CD14-positive monocyte (primary cell): ENCODE results near the gene PREX1. TPM values are rescaled to one million over a fixed set of nuclear protein-coding genes. Genes with fewer than 3 reads are reported as not detected.

ENCODE experiments used
- DNase-seq, 3 donors: peaks; one replicate each; pipeline ENCODE4 v3.0.0-alpha.2; 2011 to 2022
- H2AFZ ChIP-seq: 2 replicates; pipeline ENCODE4 v1.6.0; 2012; ENCODE audit warnings: mild to moderate bottlenecking, low read depth, low read length, inconsistent platforms; ENCODE audit not compliant: insufficient read depth, poor library complexity, severe bottlenecking
- H3K27ac ChIP-seq, 2 donors: 1 replicate in 1 of 2; 2 replicates in 1 of 2; pipeline ENCODE4 v1.5.1; 2012 to 2013; ENCODE audit warnings: low read length in 2 of 2, control low read depth in 1 of 2, inconsistent platforms in 1 of 2, low read depth in 1 of 2, mild to moderate bottlenecking in 1 of 2
- H3K27me3 ChIP-seq, 2 donors: one replicate each; pipeline versions ENCODE4 v1.6.0 to v1.6.1; 2011 to 2013; ENCODE audit warnings: low read length in 2 of 2; ENCODE audit not compliant: control insufficient read depth in 2 of 2, insufficient read depth in 2 of 2
- H3K36me3 ChIP-seq, 2 donors: replicated peaks in 1 of 2; 1 replicate in 1 of 2; 2 replicates in 1 of 2; pipeline versions ENCODE4 v1.5.1 to v1.6.1; 2012 to 2013; ENCODE audit warnings: low read length in 2 of 2, control low read depth in 1 of 2, inconsistent platforms in 1 of 2, mild to moderate bottlenecking in 1 of 2; ENCODE audit not compliant: insufficient read depth in 2 of 2, control insufficient read depth in 1 of 2
- H3K4me1 ChIP-seq, 2 donors: 1 replicate in 1 of 2; 2 replicates in 1 of 2; pipeline versions ENCODE4 v1.5.1 to v1.6.1; 2012 to 2013; ENCODE audit warnings: low read length in 2 of 2, control low read depth in 1 of 2, inconsistent platforms in 1 of 2, mild to moderate bottlenecking in 1 of 2, moderate library complexity in 1 of 2; ENCODE audit not compliant: insufficient read depth in 2 of 2, control insufficient read depth in 1 of 2
- H3K4me2 ChIP-seq: replicated peaks from 2 replicates; pipeline ENCODE3; 2012; ENCODE audit warnings: low read length, moderate library complexity, mild to moderate bottlenecking; ENCODE audit not compliant: poor library complexity, severe bottlenecking; ENCODE audit errors: extremely low read depth
- H3K4me3 ChIP-seq, 3 experiments: fragments of 200-600 bp in 1 of 3; sonication (generic) in 1 of 3; replicated peaks in 1 of 3; 1 replicate in 2 of 3; 2 replicates in 1 of 3; pipeline ENCODE4 v1.5.1; 2011 to 2013; ENCODE audit warnings: low read length in 3 of 3, mild to moderate bottlenecking in 3 of 3, control low read depth in 2 of 3, low read depth in 2 of 3, inconsistent platforms in 1 of 3, moderate library complexity in 1 of 3
- H3K79me2 ChIP-seq: 2 replicates; pipeline ENCODE4 v1.6.0; 2012; ENCODE audit warnings: mild to moderate bottlenecking, control low read depth, inconsistent platforms, low read length, moderate library complexity; ENCODE audit not compliant: insufficient read depth
- H3K9ac ChIP-seq: 2 replicates; pipeline ENCODE4 v1.6.0; 2017; ENCODE audit warnings: low read length, mild to moderate bottlenecking; ENCODE audit not compliant: insufficient read depth, poor library complexity, severe bottlenecking
- H3K9me3 ChIP-seq, 2 donors: replicated peaks in 1 of 2; 1 replicate in 1 of 2; 2 replicates in 1 of 2; pipeline versions ENCODE4 v1.5.1 to v1.6.1; 2012 to 2013; ENCODE audit warnings: low read length in 2 of 2, control low read depth in 1 of 2; ENCODE audit not compliant: control insufficient read depth in 1 of 2, insufficient read depth in 1 of 2
- H4K20me1 ChIP-seq: 2 replicates; pipeline ENCODE4 v1.6.0; 2012; ENCODE audit warnings: mild to moderate bottlenecking, low read length, control low read depth, moderate library complexity; ENCODE audit not compliant: insufficient read depth
- H3K27ac Mint-ChIP-seq, 7 donors: one replicate each; pipeline ENCODE4 v1.8.0; 2020; ENCODE audit warnings: mild to moderate bottlenecking in 7 of 7, mixed read lengths in 7 of 7, moderate library complexity in 6 of 7, inconsistent platforms in 2 of 7
- H3K27me3 Mint-ChIP-seq, 3 donors: one replicate each; pipeline ENCODE4 v1.8.0; 2021 to 2022; ENCODE audit warnings: low read depth in 3 of 3, mild to moderate bottlenecking in 3 of 3, mixed read lengths in 3 of 3, moderate library complexity in 3 of 3, inconsistent platforms in 1 of 3
- H3K36me3 Mint-ChIP-seq, 2 donors: one replicate each; pipeline ENCODE4 v1.8.0; 2020; ENCODE audit warnings: mixed read lengths in 2 of 2, inconsistent platforms in 1 of 2, mild to moderate bottlenecking in 1 of 2
- H3K4me1 Mint-ChIP-seq: one replicate; pipeline ENCODE4 v1.8.0; 2020; ENCODE audit warnings: mild to moderate bottlenecking, mixed read lengths
- H3K4me3 Mint-ChIP-seq, 2 donors: one replicate each; pipeline ENCODE4 v1.8.0; 2020; ENCODE audit warnings: mild to moderate bottlenecking in 2 of 2, mixed read lengths in 2 of 2, moderate library complexity in 1 of 2
- H3K9me3 Mint-ChIP-seq, 7 donors: one replicate each; pipeline ENCODE4 v1.8.0; 2020 to 2022; ENCODE audit warnings: mixed read lengths in 7 of 7, mild to moderate bottlenecking in 6 of 7, moderate library complexity in 6 of 7, inconsistent platforms in 2 of 7
- CTCF ChIP-seq: fragments of 200-600 bp; IDR thresholded peaks from one replicate; pipeline ENCODE4 v1.8.0; 2022; ENCODE audit warnings: antibody characterized with exemption, mild to moderate bottlenecking
- WGBS: methylation state at CpG from one replicate; pipeline ENCODE4 v1.1.5; 2013; ENCODE audit warnings: missing lambda C conversion rate; ENCODE audit not compliant: insufficient coverage; 5-methylcytosine and 5-hydroxymethylcytosine counted together
- intact Hi-C, 2 donors: fragments of 100-400 bp; cut with micrococcal nuclease; formaldehyde crosslinking; loops; one replicate each; pipeline versions ENCODE4 v1.15.0 to v1.15.1; 2023
- polyA plus RNA-seq, 3 donors: library from polyadenylated mRNA; depleted of rRNA in 1 of 3; unstranded in 2 of 3; stranded (reverse) in 1 of 3; fragments of 300-500 nt in 2 of 3; fragments of >200 nt in 1 of 3; fragmentation: Illumina TruSeq in 2 of 3; gene quantifications; 1 replicate in 2 of 3; 2 replicates in 1 of 3; pipeline ENCODE4 v1.2.3, GENCODE V29; 2012 to 2021

Gene PREX1
- polyA plus RNA-seq, 3 donors: 24.3 to 114 (median 27.5) TPM

- H3K4me2 ChIP-seq: no peak overlapping the region
- peaks cover 6 to 18% of the 10 kb centered on the region in 2 donors for H3K4me1 ChIP-seq
- no peaks in the 10 kb centered on the region for H3K9me3 ChIP-seq
- Mint-ChIP-seq H3K27me3 (peaks cover 0 to 3% (median 0%) of the 10 kb centered on the region in 3 donors), H3K27ac (no peak overlapping the region), H3K4me3 (no peak overlapping the region), H3K9me3 (peaks cover 0 to 1% (median 0%) of the 10 kb centered on the region in 7 donors), H3K4me1 (peaks cover 23% of the 10 kb centered on the region), H3K36me3 (peaks cover 88 to 100% of the 10 kb centered on the region in 2 donors)
- H3K79me2 ChIP-seq: no peaks in the 10 kb centered on the region
- TF ChIP-seq CTCF: no peak
- DNase-seq: no peak
- intact Hi-C loops: no loop called here
- H3K36me3 ChIP-seq: peaks cover 98 to 100% of the 10 kb centered on the region in 2 donors
- H2AFZ ChIP-seq: no peak overlapping the region
- WGBS: 98% methylated on average over 16 of the region's 18 CpGs
- H3K27me3 ChIP-seq: no peaks in the 10 kb centered on the region
- H4K20me1 ChIP-seq: peaks cover 100% of the 10 kb centered on the region
- H3K27ac ChIP-seq: no peak overlapping the region
- no peak overlapping the region for H3K4me3 ChIP-seq
- H3K9ac ChIP-seq: no peak overlapping the region
Measured at GRCh38 chr20:48630342-48631075, 197.3 kb downstream of the PREX1 start.

- no peak overlapping the region for H3K4me3 Mint-ChIP-seq
- Histone ChIP-seq H3K4me2 (no peak overlapping the region), H3K9me3 (no peaks in the 10 kb centered on the region), H3K36me3 (peaks cover 98 to 100% of the 10 kb centered on the region in 2 donors), H4K20me1 (peaks cover 100% of the 10 kb centered on the region), H3K4me3 (no peak overlapping the region), H3K27ac (no peak overlapping the region), H3K4me1 (peaks cover 6 to 18% of the 10 kb centered on the region in 2 donors), H3K79me2 (no peaks in the 10 kb centered on the region), H2AFZ (no peak overlapping the region), H3K9ac (no peak overlapping the region), H3K27me3 (no peaks in the 10 kb centered on the region)
- no CpG with 5 or more reads among the region's 9 CpGs for WGBS
- no peak for DNase-seq
- peaks cover 0 to 1% (median 0%) of the 10 kb centered on the region in 7 donors for H3K9me3 Mint-ChIP-seq
- intact Hi-C loops: loop anchor here in 1 of 2 donors (10.0 kb wide), 1 partner anchor 845 kb away; the partner anchor contains the start of gene SULF2
- TF ChIP-seq CTCF: no peak
- H3K27me3 Mint-ChIP-seq: peaks cover 0 to 3% (median 0%) of the 10 kb centered on the region in 3 donors
- peaks cover 88 to 100% of the 10 kb centered on the region in 2 donors for H3K36me3 Mint-ChIP-seq
- peak overlapping the region in 2 of 7 donors; percentile 56 to 57 for H3K27ac Mint-ChIP-seq
- peaks cover 23% of the 10 kb centered on the region for H3K4me1 Mint-ChIP-seq
Measured at GRCh38 chr20:48629960-48630315, 197.9 kb downstream of the PREX1 start.
